Transverse colon (tissue), 4 donors: ENCODE results near the gene KLHDC10.

Experiments used
- POLR2AphosphoS5 ChIP-seq, 3 donors: sonication (generic); formaldehyde crosslinking; IDR thresholded peaks; one replicate each; pipeline ENCODE4 v1.6.1; 2016; ENCODE audit warnings: antibody characterized with exemption in 3 of 3
- TF ChIP-seq, protein P1 (sequence below), 5 experiments: fragments of 200-600 bp in 3 of 5; fragments of 450-650 bp in 2 of 5; sonication (generic) in 3 of 5; IDR thresholded peaks; 1 replicate in 2 of 5; 2 replicates in 3 of 5; pipeline ENCODE4 v1.5.1; 2016 to 2017; ENCODE audit warnings: antibody characterized with exemption in 5 of 5, inconsistent platforms in 3 of 5, mild to moderate bottlenecking in 2 of 5, moderate library complexity in 1 of 5

DNA sequence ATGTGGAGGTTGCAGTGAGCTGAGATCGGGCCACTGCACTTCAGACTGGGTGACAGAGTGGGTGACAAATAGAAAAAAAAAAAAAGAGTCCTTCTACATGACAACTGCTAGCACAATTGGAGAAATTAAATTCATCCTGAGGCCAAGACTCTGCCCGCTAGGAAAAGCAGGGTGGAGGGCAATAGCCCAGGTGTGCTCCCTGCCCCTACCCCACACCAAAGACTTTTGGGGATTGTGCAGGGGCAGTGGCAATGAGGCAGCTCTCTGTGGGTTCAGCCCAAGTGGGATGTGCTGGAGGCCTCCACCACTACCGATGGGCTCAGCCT is 73.6 kb downstream of the KLHDC10 start:
- no peak for TF ChIP-seq POLR2AphosphoS5 (IDR thresholded peaks at IDR 0.05)
- TF ChIP-seq, protein P1, sequence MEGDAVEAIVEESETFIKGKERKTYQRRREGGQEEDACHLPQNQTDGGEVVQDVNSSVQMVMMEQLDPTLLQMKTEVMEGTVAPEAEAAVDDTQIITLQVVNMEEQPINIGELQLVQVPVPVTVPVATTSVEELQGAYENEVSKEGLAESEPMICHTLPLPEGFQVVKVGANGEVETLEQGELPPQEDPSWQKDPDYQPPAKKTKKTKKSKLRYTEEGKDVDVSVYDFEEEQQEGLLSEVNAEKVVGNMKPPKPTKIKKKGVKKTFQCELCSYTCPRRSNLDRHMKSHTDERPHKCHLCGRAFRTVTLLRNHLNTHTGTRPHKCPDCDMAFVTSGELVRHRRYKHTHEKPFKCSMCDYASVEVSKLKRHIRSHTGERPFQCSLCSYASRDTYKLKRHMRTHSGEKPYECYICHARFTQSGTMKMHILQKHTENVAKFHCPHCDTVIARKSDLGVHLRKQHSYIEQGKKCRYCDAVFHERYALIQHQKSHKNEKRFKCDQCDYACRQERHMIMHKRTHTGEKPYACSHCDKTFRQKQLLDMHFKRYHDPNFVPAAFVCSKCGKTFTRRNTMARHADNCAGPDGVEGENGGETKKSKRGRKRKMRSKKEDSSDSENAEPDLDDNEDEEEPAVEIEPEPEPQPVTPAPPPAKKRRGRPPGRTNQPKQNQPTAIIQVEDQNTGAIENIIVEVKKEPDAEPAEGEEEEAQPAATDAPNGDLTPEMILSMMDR (IDR thresholded peaks at IDR 0.05): no peak
